T follicular helper cell (primary cell): ENCODE results near the gene LYPD6B.

Source experiments
- DNase-seq: peaks from one replicate; pipeline ENCODE4 v3.0.0-alpha.2; 2020; ENCODE audit warnings: low read depth

The LYPD6B gene

DNA sequence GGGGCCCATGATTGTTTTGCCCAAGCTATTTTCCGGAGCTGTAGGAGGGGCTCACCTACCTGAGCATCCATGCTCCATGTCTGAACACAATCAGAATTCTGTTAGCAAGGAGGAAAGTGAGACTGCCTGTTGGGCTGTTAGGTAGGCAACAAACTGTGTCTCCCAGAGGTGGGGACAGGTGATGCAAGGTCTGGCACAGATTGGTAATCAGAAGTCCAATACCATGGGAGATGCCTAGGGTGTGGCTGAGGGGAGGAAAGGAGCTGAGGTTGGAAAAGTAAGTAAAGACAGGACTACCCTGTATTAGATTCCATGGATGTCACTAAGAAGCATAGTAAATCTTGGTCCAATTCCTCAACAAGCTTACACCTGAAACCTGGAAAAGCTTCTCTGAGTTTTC lies 3.0 kb downstream of the LYPD6B start:
- no peak for DNase-seq

DNA sequence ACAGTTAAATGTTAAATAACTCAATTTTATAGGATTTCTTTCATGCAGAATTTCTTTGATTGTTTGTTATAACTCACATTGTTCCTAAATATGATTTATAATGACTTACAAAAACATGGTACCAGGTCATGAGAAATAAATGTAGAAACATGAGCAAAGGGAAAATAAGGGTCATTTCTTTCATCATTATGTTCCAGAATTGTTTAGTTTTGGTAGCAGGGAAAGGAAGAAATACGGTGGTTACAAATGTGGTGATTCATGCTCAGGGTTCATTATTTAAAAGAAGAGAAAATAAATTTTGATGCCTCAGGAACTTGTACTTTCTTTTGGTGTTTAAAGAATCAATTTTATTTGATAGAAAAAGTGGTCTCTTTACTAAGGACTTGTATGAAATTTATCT lies 4.4 kb downstream of the LYPD6B start:
- no peak for DNase-seq

DNA sequence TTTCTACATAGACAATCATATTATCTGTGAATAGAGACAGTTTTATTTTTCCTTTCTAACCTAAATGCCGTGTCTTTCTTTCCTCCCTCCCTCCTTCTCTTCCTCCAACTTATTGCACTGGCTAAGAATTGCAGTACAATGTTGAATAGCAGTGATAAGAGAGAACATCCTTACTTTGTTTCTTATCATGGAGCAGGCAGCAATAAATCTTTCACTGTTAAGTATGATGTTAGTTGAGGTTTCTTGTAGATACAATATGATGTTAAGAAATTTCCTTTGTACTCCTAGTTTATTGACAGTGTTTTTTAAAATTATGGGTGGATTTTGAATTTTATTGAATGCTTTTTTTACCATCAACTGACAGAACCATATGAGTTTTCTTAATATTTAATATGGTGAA lies 6.0 kb downstream of the LYPD6B start:
- no peak for DNase-seq

- no peak for DNase-seq
Observed at GRCh38 chr2:149047118-149047517, 8.6 kb downstream of the LYPD6B start.

GRCh38 chr2:149049142-149049541 lies 10.6 kb downstream of the LYPD6B start:
- no peak for DNase-seq

DNA sequence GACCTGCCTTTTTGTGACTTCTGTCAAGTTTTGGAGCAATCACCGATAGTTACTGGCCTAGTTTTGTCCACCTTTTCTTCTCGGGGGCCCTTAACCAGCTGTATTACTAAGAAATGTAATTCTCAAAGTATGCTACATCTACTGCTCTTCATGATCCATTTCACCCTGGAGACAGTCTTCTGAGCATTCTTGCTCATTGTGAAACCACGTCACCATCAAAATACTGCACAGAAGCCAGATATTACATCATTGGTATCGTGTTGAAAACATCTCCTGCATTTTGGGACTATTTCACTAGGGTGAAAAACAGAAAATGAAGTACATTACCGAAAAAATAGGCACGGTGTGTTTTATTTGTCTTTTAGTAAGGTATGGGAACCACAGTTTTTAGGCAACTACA lies 11.7 kb downstream of the LYPD6B start:
- DNase-seq, result no peak

DNA sequence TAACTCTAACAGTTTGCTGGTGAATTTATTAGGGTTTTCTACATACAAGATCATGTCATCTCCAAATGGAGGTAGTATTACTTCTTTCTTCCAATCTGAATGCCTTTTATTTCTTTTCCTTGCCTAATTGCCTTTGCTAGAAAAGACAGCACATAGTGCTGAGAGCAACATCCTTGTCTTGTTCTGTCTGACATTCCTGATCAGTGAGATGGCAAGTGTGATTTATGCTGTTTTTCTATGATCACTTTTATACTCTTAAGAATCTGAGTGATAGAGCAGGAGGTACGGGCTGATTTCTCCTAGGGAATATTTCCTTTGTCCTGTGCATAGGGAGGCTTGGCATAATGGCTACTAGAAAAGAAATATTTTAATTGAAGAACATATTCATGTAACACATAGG lies 17.3 kb downstream of the LYPD6B start:
- no peak for DNase-seq

DNA sequence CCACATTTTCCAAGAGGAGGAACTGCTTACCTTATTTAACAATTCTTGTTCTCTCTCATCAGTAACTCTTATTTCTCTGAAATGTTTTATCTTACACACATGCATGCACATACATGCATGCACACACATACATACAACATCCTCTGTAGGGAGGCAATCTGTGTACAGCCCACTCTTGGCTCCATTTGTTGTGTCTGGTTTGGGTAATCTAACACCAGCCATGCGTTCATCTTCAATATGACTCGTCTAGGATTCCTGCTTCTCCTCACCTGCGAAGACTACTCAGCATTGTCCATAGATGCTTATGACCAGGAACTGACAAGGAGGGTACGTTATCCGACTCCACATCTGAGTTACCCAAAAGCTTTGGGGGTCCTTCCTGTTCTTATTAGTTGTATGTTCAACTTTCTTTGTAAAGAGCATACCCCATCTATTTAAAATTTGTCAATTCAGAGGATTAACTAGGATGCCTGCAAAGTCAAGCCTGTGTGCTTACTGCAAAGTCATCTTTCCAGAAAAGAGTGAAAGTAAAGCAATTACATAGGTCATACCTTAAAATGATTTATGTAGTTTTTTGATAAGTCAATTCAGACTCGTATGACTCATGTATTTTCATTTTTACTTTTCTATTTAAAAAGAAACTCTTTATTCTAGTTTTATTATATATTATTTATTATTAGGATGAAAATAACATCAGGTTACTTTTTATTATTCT lies 18.2 kb downstream of the LYPD6B start:
- no peak for DNase-seq

DNA sequence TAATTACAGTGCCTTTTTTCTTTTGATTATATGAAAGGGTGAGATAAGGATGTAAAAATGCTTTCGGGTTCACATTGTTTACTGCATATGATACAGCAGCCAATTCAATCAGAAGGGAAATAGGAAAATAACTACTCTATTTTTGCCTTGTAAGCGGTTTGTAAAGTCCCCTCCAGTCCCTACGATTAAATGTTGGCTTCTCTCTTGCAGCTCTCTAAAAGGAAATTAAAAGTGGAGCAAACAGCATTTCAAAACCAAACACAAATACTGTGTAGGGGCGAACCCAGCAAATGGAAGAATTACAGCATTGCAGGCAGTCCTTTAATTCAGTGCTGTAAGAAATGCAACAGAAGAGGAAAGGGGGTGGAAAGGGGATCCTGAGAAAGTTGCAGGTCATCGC lies 18.9 kb downstream of the LYPD6B start:
- DNase-seq, result no peak

DNA sequence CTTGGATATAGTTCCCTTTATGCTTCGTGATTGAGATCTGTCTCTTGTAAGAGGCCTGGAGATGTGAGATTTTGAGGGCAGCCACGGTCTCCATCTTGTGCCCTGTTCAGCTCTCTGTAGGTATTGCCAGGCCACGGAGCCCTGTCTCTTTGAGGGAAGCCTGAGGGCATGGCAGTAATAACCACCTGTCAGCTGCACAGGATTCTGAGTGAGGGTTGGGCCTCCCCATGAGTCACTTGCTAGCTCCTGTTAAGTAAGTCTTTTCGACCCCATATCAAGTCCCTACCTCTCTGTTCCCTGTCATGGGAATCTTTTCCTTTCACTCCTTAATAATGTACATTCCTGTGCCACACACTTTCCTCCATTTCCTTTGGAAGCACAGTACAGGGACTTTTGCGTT lies 20.4 kb downstream of the LYPD6B start:
- DNase-seq, result no peak

DNA sequence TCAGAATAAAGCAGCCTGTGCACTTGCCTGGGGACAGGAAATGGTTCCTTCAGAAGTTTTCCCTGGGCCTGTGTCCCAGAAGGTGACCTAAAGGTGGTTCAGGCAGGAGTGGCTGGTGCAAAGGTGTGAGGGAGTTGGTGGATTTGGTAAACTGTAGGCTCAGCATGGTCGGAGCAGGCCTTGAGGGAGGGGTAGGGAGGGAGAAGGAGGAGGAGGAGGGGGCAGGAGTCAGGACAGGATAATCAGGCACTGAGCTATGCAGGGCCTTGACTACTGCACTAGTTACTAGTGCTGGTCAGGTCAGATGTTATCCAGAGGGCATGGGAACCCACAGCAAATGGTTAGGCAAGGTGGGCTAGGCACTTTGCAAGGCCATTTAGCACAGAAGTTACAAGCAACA lies 21.3 kb downstream of the LYPD6B start:
- no peak for DNase-seq

DNA sequence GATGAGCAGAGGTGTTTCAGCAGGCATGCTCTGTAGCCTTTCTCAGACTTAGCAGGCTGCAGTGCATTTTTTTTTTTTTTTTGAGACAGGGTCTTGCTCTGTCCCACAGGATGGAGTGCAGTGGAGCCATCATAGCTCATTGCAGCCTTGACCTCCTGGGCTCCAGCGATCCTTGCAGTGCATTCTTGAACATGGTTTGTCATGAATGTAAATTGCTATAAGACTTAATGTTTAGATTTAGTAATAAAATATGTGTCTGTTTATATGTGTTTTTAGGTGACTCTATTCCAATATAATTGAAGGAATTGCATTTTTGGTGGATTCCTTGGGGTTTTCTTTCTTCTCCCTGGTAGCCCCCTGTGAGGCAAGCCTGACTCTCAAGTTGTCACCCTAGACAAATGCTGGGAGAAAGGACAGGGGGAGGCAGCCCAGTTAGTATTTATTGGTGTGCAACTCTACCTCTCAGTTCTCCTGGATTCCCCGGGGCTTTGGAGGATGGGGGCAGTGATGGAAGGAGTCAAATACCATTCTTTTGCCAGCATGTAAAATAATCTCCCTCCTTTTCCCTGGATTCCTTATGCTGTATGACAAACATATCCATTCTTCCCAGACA lies 22.7 kb downstream of the LYPD6B start:
- DNase-seq, result no peak

- DNase-seq, result no peak
Observed at GRCh38 chr2:149062531-149062930, 24.0 kb downstream of the LYPD6B start.

DNA sequence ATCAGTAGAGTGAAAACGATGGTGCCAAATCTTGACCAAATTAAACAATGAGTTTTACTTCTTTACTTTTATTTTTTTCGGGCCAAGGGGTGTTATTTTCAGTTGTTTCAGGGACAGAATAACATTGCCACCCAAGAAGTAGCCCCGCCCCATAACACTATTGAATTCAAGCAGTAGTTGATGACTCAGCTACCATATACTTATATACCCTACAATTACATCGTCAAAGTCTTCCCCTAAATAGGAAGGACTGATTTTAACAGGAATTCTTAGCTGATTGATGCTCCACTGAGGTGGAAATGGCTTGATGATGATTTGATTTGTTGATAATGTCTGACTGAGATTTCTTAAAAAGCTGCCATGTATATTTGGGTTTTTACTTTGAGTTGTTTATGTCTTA lies 24.7 kb downstream of the LYPD6B start:
- no peak for DNase-seq

GRCh38 chr2:149064365-149064841 lies 25.9 kb downstream of the LYPD6B start:
- no peak for DNase-seq

DNA sequence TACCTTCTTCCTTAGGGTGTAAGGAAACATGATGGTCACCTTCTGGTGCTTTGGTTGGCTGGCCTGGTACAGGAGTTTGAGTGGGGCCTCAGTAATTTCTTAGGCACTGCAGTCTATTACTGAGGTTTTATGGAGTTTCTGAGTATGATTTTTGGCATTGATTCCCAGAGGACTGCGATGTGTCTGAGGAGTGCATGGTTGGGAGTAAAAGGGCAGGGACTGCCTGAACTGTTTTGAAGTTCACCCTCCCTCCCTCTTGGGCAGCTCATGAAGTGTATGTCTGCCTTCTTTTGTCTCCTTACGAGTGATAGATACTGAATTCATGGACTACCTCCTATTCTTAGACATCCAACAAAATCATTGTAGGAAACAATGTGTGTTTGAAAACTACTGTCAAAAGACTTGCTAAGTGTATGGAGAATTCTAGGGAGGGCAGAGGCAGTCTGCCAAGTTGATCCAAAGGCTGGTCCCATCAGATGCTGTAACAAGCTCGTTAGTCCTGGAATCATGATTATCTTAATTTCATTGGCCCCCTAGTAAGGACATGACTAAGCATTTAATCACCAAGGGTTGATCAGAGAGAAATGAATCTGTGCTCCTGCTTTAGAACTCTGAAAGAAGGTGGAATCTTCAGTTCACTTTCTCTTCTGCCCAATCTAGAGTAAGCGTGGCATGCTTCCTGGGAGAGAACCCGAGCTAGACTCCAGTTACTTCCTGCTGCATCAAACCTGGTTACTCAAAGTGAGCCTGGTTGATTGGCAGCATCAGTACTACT lies 26.5 kb downstream of the LYPD6B start:
- no peak for DNase-seq

GRCh38 chr2:149068225-149068995 lies 29.9 kb downstream of the LYPD6B start:
- no peak for DNase-seq

DNA sequence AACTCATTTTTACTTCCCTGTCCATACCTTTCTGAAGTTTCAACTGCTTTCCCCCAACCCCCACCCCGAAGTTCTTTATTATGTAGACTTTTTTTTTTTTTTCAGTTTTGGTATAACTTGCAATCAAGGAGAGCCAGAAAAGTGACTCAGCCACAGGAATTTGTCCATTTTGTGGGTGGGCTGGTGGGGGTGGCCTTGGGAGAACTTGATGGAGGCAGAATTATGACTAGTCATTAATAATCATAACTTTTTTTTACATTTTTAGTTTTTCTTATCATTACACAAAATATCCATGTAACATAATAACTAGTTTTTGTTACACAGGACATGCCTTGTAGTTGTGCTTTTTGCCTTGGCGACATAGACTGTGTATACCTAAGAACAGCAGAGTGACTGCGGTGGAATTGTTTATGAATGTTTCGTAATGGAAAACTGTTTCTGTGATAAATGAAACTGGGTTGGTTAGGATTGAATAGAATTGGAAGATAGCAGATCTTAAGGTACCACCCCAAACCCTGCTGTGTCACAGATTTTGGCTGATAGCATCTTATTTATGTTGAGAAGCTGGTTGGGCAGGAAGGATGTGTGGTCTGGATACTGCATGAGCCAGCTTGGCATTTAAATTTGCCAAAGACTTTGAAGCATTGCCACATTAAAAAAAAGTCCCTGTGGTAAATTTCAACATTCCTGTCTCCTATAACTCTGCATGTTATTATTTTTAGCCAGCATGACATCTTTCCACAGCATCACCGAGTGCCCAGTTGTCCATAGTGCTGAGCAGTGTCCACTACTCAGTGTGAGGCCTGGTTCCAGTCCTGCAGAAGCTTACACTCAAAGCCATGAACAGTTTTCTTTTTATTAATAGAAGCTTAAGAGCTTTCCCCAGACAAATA lies 30.7 kb downstream of the LYPD6B start:
- DNase-seq, result no peak

DNA sequence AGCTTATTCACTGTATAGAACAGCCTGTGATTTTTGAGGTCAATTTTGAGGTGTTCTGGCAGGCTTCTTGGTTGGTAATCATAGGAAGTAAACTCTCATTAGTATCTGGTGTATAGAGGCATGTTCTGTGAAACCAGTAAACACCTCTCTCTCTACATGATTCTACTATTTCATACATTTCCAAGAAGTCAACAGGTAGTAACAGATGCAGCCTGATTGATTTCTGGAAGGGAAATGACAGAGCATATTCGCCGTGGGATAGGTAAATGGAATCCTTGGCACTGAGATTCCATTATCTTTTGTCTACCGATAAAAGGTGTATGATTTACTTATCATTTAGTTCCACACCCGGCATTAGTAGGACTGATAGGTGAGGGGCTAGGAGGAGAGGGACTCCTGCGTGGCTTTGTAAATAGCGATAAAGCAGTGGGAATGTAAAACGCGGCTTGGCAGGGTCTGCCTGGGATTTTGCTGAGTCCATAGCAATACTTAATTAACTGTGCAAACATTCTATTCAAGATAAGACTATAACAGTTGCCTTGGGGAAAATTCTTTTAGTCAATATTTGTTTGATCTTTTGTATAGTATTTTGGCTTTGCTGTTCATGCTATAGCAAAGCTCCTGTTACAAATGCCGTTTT lies 32.3 kb downstream of the LYPD6B start:
- DNase-seq, result no peak

GRCh38 chr2:149075105-149075504 lies 36.6 kb downstream of the LYPD6B start:
- DNase-seq, result no peak

DNA sequence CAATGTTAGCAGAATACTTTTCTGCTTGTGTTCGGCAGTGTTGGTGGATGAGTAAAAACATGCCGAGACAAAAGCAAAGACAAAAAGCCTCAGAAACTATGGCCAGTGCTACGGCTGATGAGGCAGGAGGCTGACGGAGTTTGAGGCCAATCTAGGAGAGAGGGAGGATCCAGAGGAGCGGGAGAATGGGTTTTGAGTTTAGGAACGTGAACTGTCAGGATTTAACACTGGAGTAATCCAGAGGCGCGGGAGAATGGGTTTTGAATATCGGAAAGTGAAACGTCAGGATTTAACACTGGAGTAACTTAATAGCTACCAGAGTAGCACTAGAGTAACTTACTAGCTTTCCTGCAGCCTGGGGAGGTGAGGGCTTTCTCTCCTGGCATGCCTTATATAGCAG lies 37.4 kb downstream of the LYPD6B start:
- DNase-seq, result no peak
